Measurements from ENCODE around the gene ABLIM3.

DNA sequence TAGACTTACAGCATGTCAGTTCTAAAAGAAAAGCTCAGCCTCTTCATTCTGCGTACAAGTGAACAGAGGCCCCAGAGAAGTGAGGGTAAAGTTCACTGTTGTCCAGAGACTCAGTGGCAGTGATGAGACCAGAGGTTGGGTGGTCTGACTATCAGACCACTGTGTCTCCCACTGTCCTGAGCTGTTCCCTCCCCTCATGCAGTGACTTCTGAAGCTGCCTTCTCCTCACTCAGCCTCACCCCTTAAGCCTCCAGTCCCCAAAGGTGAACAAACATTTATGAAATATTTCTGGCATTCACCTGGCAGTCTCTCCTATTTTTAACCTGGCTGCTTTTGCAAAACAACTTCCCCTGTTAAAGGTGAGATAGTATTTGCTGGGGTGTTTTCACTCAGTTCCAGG lies 54.7 kb downstream of the ABLIM3 start:
- TF ChIP-seq CTCF (IDR thresholded peaks at IDR 0.05) = no peak
- TF ChIP-seq POLR2A (IDR thresholded peaks at IDR 0.05) = no peak

All from adrenal gland (tissue), 5 donors.